ENCODE data around the gene TMX1.

- TF ChIP-seq CTCF (conservative IDR thresholded peaks at IDR 0.05 in 1 of 2, IDR thresholded peaks at IDR 0.05 in 1 of 2; ENCODE audit: low read depth in 1 of 2, low read length in 2 of 2) = no peak
- TF ChIP-seq EZH2 (IDR thresholded peaks at IDR 0.05; ENCODE audit: low read length, missing control alignments) = no peak
These were observed 28.9 kb upstream of the TMX1 start for GRCh38 chr14:51211149-51211548.
